B cell (primary cell): ENCODE data around the gene CDK18. TPM values are rescaled to one million over a fixed set of nuclear protein-coding genes. Genes with fewer than 3 reads are reported as not detected.

Source experiments
- polyA plus RNA-seq: library from polyadenylated mRNA; depleted of rRNA; stranded (reverse); fragments of >200 nt; gene quantifications from 2 replicates; pipeline ENCODE4 v1.2.3, GENCODE V29; 2012
- small RNA-seq: library from RNA; depleted of rRNA; stranded (forward); fragments of <200 nt; gene quantifications from one replicate; pipeline ENCODE3, GENCODE V24; 2012; ENCODE audit warnings: low replicate concordance, low read depth; ENCODE audit not compliant: insufficient read length
- total RNA-seq, 2 donors: library from RNA; stranded (reverse); fragments of 120-200 nt in 1 of 2; gene quantifications; 1 replicate in 1 of 2; 2 replicates in 1 of 2; pipeline versions ENCODE4 v1.2.3 to v1.2.4, GENCODE V29; 2013 to 2022

CDK18 gene
- total and polyA plus RNA-seq, 2 donors (not counting 1 experiment from before 2014, with no cell fraction given), result 3.8 to 4.7 TPM

Small RNA genes lying within 50 kb of the gene (small RNA-seq; reads per million reads assigned to genes)
- not detected for gene RNU2-19P

Other genes with a start within 250 kb of the CDK18 start
- gene NUAK2, start 182.9 kb upstream of the CDK18 start, total RNA-seq, result 102 and 105 TPM in 2 replicates
- 19.0 and 37.9 TPM in 2 replicates for gene NUAK2, start 182.9 kb upstream of the CDK18 start, polyA plus RNA-seq
- 0.39 TPM in 1 of 2 replicates, not detected in the other for gene KLHDC8A, start 147.7 kb upstream of the CDK18 start, total RNA-seq
- gene KLHDC8A, start 147.7 kb upstream of the CDK18 start, polyA plus RNA-seq, result 0.56 and 0.60 TPM in 2 replicates
- 0.57 TPM in 1 of 2 replicates, not detected in the other for gene LEMD1, start 82.6 kb upstream of the CDK18 start, total RNA-seq
- gene LEMD1, start 82.6 kb upstream of the CDK18 start, polyA plus RNA-seq, result not detected in 2 replicates
- 0.12 TPM in 1 of 2 replicates, not detected in the other for gene BLACAT1, start 48.6 kb upstream of the CDK18 start, total RNA-seq
- gene BLACAT1, start 48.6 kb upstream of the CDK18 start, polyA plus RNA-seq, result 0.03 TPM in 1 of 2 replicates, not detected in the other
- gene ELK4, start 127.3 kb downstream of the CDK18 start, total RNA-seq, result 143 and 151 TPM in 2 replicates
- gene ELK4, start 127.3 kb downstream of the CDK18 start, polyA plus RNA-seq, result 11.0 and 13.9 TPM in 2 replicates
- 4.7 and 5.0 TPM in 2 replicates for gene SLC45A3, start 175.8 kb downstream of the CDK18 start, total RNA-seq
- gene SLC45A3, start 175.8 kb downstream of the CDK18 start, polyA plus RNA-seq, result 23.9 and 27.4 TPM in 2 replicates
- gene NUCKS1, start 245.5 kb downstream of the CDK18 start, total RNA-seq, result 87.6 and 90.1 TPM in 2 replicates
- gene NUCKS1, start 245.5 kb downstream of the CDK18 start, polyA plus RNA-seq, result 6.5 and 11.6 TPM in 2 replicates